DND-41 (cell line): ENCODE results near the gene ARPP19.

Experiments used
- ATAC-seq: fragments of 200-7000 bp; cut with Tn5 transposase; 3 replicates; pipeline ENCODE4 v1.9.1; 2021; ENCODE audit warnings: low read depth; ENCODE audit not compliant: insufficient read depth
- DNase-seq: peaks from one replicate; pipeline ENCODE4 v3.0.0-alpha.2; 2020
- H2AFZ ChIP-seq: 2 replicates; pipeline ENCODE4 v1.6.0; 2012; ENCODE audit warnings: low read depth, low read length
- H3K27ac ChIP-seq: 2 replicates; pipeline ENCODE4 v1.5.1; 2012; ENCODE audit warnings: low read length, inconsistent platforms
- H3K27me3 ChIP-seq: fragments of 200-600 bp; sonication (generic); 2 replicates; pipeline ENCODE4 v1.6.0; 2012; ENCODE audit warnings: low read length, mild to moderate bottlenecking, inconsistent platforms; ENCODE audit not compliant: insufficient read depth, poor library complexity
- H3K36me3 ChIP-seq: 2 replicates; pipeline ENCODE4 v1.5.1; 2012; ENCODE audit warnings: low read length, inconsistent platforms; ENCODE audit not compliant: insufficient read depth
- H3K4me1 ChIP-seq: 2 replicates; pipeline ENCODE4 v1.5.1; 2012; ENCODE audit warnings: mild to moderate bottlenecking, low read length; ENCODE audit not compliant: insufficient read depth
- H3K4me2 ChIP-seq: 2 replicates; pipeline ENCODE4 v1.6.0; 2012; ENCODE audit warnings: mild to moderate bottlenecking, moderate library complexity, low read length, inconsistent platforms; ENCODE audit not compliant: insufficient read depth
- H3K4me3 ChIP-seq, 2 experiments: fragments of 200-600 bp in 1 of 2; shearing (Covaris generic) in 1 of 2; 2 replicates each; pipeline ENCODE4 v1.5.1; 2012 to 2016; ENCODE audit warnings: inconsistent platforms in 2 of 2, low read length in 2 of 2, mild to moderate bottlenecking in 2 of 2, low read depth in 1 of 2, moderate library complexity in 1 of 2
- H3K79me2 ChIP-seq: 2 replicates; pipeline ENCODE4 v1.6.0; 2012; ENCODE audit warnings: low read length, inconsistent platforms; ENCODE audit not compliant: insufficient read depth
- H3K9ac ChIP-seq: 2 replicates; pipeline ENCODE4 v1.6.0; 2012; ENCODE audit warnings: low read depth, mild to moderate bottlenecking, inconsistent platforms, low read length, moderate library complexity
- H3K9me3 ChIP-seq: 2 replicates; pipeline ENCODE4 v1.5.1; 2012; ENCODE audit warnings: low read length, moderate library complexity, mild to moderate bottlenecking, inconsistent platforms; ENCODE audit not compliant: insufficient read depth, severe bottlenecking
- H4K20me1 ChIP-seq: 2 replicates; pipeline ENCODE4 v1.6.0; 2012; ENCODE audit warnings: low read length; ENCODE audit not compliant: insufficient read depth
- CTCF ChIP-seq: IDR thresholded peaks from 2 replicates; pipeline ENCODE4 v1.5.1; 2012; ENCODE audit warnings: borderline replicate concordance, low read length, moderate library complexity, mild to moderate bottlenecking; ENCODE audit not compliant: poor library complexity, severe bottlenecking; ENCODE audit errors: extremely low read depth
- EZH2 ChIP-seq: IDR thresholded peaks from 3 replicates; pipeline ENCODE4 v1.6.1; 2012; ENCODE audit warnings: borderline replicate concordance, low read depth, mild to moderate bottlenecking, moderate library complexity, low read length, inconsistent platforms; ENCODE audit not compliant: severe bottlenecking

The ARPP19 gene

GRCh38 chr15:52537459-52537858 lies 31.4 kb downstream of the ARPP19 start:
- no peak overlapping the region for H3K9ac ChIP-seq
- TF ChIP-seq EZH2 (no peak), CTCF (no peak)
- H3K9me3 ChIP-seq: no peaks in the 10 kb centered on the region
- H2AFZ ChIP-seq: no peak overlapping the region
- H4K20me1 ChIP-seq: no peaks in the 10 kb centered on the region
- H3K4me2 ChIP-seq: no peak overlapping the region
- no peaks in the 10 kb centered on the region for H3K36me3 ChIP-seq
- H3K27ac ChIP-seq: no peak overlapping the region
- no peaks in the 10 kb centered on the region; the same call in 1 of the 2 replicates for H3K4me1 ChIP-seq
- no peaks in the 10 kb centered on the region for H3K79me2 ChIP-seq
- no peak overlapping the region for H3K4me3 ChIP-seq
- DNase-seq (no peak), ATAC-seq (no peak)
- H3K27me3 ChIP-seq: no peaks in the 10 kb centered on the region

GRCh38 chr15:52532427-52532826 lies 36.4 kb downstream of the ARPP19 start:
- no peak overlapping the region for H3K9ac ChIP-seq
- no peaks in the 10 kb centered on the region for H3K27me3 ChIP-seq
- H3K27ac ChIP-seq: no peak overlapping the region
- no peaks in the 10 kb centered on the region for H3K36me3 ChIP-seq
- no peak for TF ChIP-seq EZH2
- TF ChIP-seq CTCF: no peak
- H3K4me3 ChIP-seq: no peak overlapping the region
- DNase-seq (no peak), ATAC-seq (no peak)
- no peak overlapping the region for H2AFZ ChIP-seq
- peaks cover 18% of the 10 kb centered on the region for H3K4me1 ChIP-seq
- 0 out of 2 replicates have a peak, but pooled peaks cover 2% of the 10 kb centered on the region for H4K20me1 ChIP-seq
- H3K9me3 ChIP-seq: no peaks in the 10 kb centered on the region
- H3K4me2 ChIP-seq: no peak overlapping the region
- H3K79me2 ChIP-seq: 0 out of 2 replicates have a peak, but pooled peaks cover 6% of the 10 kb centered on the region

GRCh38 chr15:52529940-52530339 lies 38.9 kb downstream of the ARPP19 start:
- no peak overlapping the region for H3K27ac ChIP-seq
- H3K4me3 ChIP-seq: peak overlapping the region in 1 of 2 experiments; percentile 75; a peak in 1 of 4 replicates
- no peaks in the 10 kb centered on the region for H3K9me3 ChIP-seq
- H3K36me3 ChIP-seq: no peaks in the 10 kb centered on the region
- peak overlapping the region; percentile 91; the same call in 1 of the 2 replicates for H2AFZ ChIP-seq
- H3K4me1 ChIP-seq: peaks cover 25% of the 10 kb centered on the region
- peak overlapping the region; percentile 79 for H3K4me2 ChIP-seq
- ATAC-seq (no peak), DNase-seq (no peak)
- H3K9ac ChIP-seq: no peak overlapping the region
- H3K27me3 ChIP-seq: no peaks in the 10 kb centered on the region
- TF ChIP-seq EZH2 (no peak), CTCF (no peak)
- H3K79me2 ChIP-seq: peaks cover 13% of the 10 kb centered on the region; the same call in 1 of the 2 replicates
- peaks cover 4% of the 10 kb centered on the region; the same call in 1 of the 2 replicates for H4K20me1 ChIP-seq
